Osteoblast (primary cell): Measurements from ENCODE around the gene LMAN2L. TPM values are rescaled to one million over a fixed set of nuclear protein-coding genes. Genes with fewer than 3 reads are reported as not detected.

Experiments used
- DNase-seq: peaks from one replicate; pipeline ENCODE4 v3.0.0; 2011; ENCODE audit warnings: low spot score, mixed read lengths; ENCODE audit not compliant: insufficient read length; ENCODE audit errors: missing footprints
- H2AFZ ChIP-seq: 2 replicates; pipeline ENCODE4 v1.6.0; 2011; ENCODE audit warnings: mild to moderate bottlenecking, low read length
- H3K27ac ChIP-seq: 2 replicates; pipeline ENCODE4 v1.5.1; 2011; ENCODE audit warnings: mild to moderate bottlenecking, low read depth, low read length, moderate library complexity
- H3K27me3 ChIP-seq: 2 replicates; pipeline ENCODE4 v1.6.0; 2012; ENCODE audit warnings: mild to moderate bottlenecking, control low read depth, inconsistent platforms, low read length, moderate library complexity; ENCODE audit not compliant: insufficient read depth
- H3K36me3 ChIP-seq: 2 replicates; pipeline ENCODE4 v1.5.1; 2011; ENCODE audit warnings: mild to moderate bottlenecking, low read length, control low read depth, moderate library complexity; ENCODE audit not compliant: insufficient read depth
- H3K4me1 ChIP-seq: 2 replicates; pipeline ENCODE4 v1.5.1; 2011; ENCODE audit warnings: mild to moderate bottlenecking, low read length, control low read depth, moderate library complexity; ENCODE audit not compliant: insufficient read depth
- H3K4me2 ChIP-seq: 2 replicates; pipeline ENCODE4 v1.6.0; 2011; ENCODE audit warnings: mild to moderate bottlenecking, low read length; ENCODE audit not compliant: insufficient read depth
- H3K4me3 ChIP-seq: fragments of 200-600 bp; sonication (generic); 3 replicates; pipeline ENCODE4 v1.5.1; 2012; ENCODE audit warnings: mild to moderate bottlenecking, low read length, inconsistent platforms; ENCODE audit not compliant: insufficient read depth
- H3K79me2 ChIP-seq: 2 replicates; pipeline ENCODE4 v1.6.0; 2012; ENCODE audit warnings: mild to moderate bottlenecking, low read length, control low read depth, inconsistent platforms; ENCODE audit not compliant: insufficient read depth
- H3K9me3 ChIP-seq: 2 replicates; pipeline ENCODE4 v1.5.1; 2011; ENCODE audit warnings: low read depth, low read length, control low read depth
- H4K20me1 ChIP-seq: 2 replicates; pipeline ENCODE4 v1.6.0; 2012; ENCODE audit warnings: mild to moderate bottlenecking, low read length, control low read depth; ENCODE audit not compliant: insufficient read depth
- total RNA-seq: library from RNA; depleted of rRNA; stranded (reverse); fragments of >200 nt; gene quantifications from 2 replicates; pipeline ENCODE4 v1.2.3, GENCODE V29; 2012
- TF ChIP-seq, protein P1 (sequence below): IDR thresholded peaks from 2 replicates; pipeline ENCODE4 v1.5.1; 2011; ENCODE audit warnings: mild to moderate bottlenecking, low read depth, low read length, moderate library complexity; ENCODE audit errors: extremely low read depth

LMAN2L gene
- total RNA-seq, 1 donor, result 26.4 TPM

DNA sequence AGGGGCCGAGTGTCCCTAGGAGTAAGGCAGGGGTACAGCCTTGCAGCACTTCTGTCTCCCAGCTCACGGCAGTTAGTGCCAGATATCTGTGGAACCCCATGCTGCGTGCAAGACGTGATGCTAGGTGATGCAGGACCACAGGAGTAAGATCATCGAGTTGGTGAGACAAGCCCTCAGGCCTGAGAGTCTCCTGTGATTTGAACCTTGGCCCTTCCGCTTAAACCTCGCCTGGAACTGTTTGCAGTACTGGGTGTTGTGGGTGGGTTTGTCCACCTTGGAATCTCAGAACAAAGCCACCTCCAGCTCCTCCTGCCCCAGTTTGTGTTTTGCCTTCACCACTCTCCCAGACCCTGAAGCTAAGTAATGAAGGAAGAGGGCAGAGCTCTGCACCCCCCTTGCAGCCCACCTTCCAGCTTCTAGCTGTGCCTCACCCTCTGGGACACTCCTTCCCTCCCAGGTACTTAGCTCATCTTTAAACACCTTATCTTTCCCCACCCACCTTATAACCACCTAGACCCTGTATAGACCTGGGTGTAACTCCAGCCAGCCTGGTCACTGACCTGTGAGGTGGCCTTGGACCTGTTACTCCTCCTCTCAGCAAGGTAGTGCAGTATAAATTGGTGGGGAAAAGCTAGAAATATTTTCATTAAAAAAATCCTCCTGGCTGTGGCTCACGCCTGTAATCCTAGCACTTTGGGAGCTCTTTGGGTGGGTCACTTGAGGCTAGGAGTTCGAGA lies 27.4 kb upstream of the LMAN2L start:
- H2AFZ ChIP-seq, result no peak overlapping the region
- peaks cover 6% of the 10 kb centered on the region for H4K20me1 ChIP-seq
- H3K79me2 ChIP-seq, result peaks cover 3% of the 10 kb centered on the region
- H3K4me1 ChIP-seq, result peaks cover 17% of the 10 kb centered on the region
- no peak overlapping the region for H3K27ac ChIP-seq
- no peak for DNase-seq
- TF ChIP-seq, protein P1, sequence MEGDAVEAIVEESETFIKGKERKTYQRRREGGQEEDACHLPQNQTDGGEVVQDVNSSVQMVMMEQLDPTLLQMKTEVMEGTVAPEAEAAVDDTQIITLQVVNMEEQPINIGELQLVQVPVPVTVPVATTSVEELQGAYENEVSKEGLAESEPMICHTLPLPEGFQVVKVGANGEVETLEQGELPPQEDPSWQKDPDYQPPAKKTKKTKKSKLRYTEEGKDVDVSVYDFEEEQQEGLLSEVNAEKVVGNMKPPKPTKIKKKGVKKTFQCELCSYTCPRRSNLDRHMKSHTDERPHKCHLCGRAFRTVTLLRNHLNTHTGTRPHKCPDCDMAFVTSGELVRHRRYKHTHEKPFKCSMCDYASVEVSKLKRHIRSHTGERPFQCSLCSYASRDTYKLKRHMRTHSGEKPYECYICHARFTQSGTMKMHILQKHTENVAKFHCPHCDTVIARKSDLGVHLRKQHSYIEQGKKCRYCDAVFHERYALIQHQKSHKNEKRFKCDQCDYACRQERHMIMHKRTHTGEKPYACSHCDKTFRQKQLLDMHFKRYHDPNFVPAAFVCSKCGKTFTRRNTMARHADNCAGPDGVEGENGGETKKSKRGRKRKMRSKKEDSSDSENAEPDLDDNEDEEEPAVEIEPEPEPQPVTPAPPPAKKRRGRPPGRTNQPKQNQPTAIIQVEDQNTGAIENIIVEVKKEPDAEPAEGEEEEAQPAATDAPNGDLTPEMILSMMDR, result no peak
- H3K4me2 ChIP-seq, result no peak overlapping the region
- no peaks in the 10 kb centered on the region for H3K9me3 ChIP-seq
- H3K4me3 ChIP-seq, result no peak overlapping the region
- H3K36me3 ChIP-seq, result no peaks in the 10 kb centered on the region
- no peaks in the 10 kb centered on the region for H3K27me3 ChIP-seq

GRCh38 chr2:96764253-96764637 lies 24.4 kb upstream of the LMAN2L start:
- TF ChIP-seq, protein P1, result no peak
- no peaks in the 10 kb centered on the region for H3K27me3 ChIP-seq
- no peaks in the 10 kb centered on the region for H3K9me3 ChIP-seq
- no peaks in the 10 kb centered on the region for H3K36me3 ChIP-seq
- H3K4me1 ChIP-seq, result peaks cover 32% of the 10 kb centered on the region
- no peak for DNase-seq
- H3K79me2 ChIP-seq, result peaks cover 9% of the 10 kb centered on the region
- peak overlapping the region; percentile 19 for H2AFZ ChIP-seq
- peaks cover 9% of the 10 kb centered on the region for H4K20me1 ChIP-seq
- peak overlapping the region; percentile 93 for H3K4me2 ChIP-seq
- peak overlapping the region; percentile 29 for H3K4me3 ChIP-seq
- no peak overlapping the region for H3K27ac ChIP-seq

GRCh38 chr2:96763511-96764252 lies 23.8 kb upstream of the LMAN2L start:
- TF ChIP-seq, protein P1, result peak; percentile 45
- Histone ChIP-seq H3K79me2 (peaks cover 9% of the 10 kb centered on the region), H3K4me1 (peaks cover 32% of the 10 kb centered on the region), H3K9me3 (no peaks in the 10 kb centered on the region), H3K27ac (no peak overlapping the region), H4K20me1 (peaks cover 9% of the 10 kb centered on the region), H3K36me3 (no peaks in the 10 kb centered on the region), H2AFZ (peak overlapping the region; percentile 19), H3K27me3 (no peaks in the 10 kb centered on the region), H3K4me3 (peak overlapping the region; percentile 58), H3K4me2 (peak overlapping the region; percentile 93)
- peak; percentile 81 for DNase-seq
